NCI-H128 (cell line): ENCODE data around the gene SLC2A5.
"Not testable (repeated sequence)": the region's sequence is repeated elsewhere in the genome, so short reads cannot be mapped to it uniquely, and the experiment has no call there.

ENCODE experiments used
- DNase-seq: peaks from one replicate; lab custom pipeline; 2025; ENCODE audit not compliant: unreplicated experiment; lab: John Stamatoyannopoulos, UW

The SLC2A5 gene, protein sequence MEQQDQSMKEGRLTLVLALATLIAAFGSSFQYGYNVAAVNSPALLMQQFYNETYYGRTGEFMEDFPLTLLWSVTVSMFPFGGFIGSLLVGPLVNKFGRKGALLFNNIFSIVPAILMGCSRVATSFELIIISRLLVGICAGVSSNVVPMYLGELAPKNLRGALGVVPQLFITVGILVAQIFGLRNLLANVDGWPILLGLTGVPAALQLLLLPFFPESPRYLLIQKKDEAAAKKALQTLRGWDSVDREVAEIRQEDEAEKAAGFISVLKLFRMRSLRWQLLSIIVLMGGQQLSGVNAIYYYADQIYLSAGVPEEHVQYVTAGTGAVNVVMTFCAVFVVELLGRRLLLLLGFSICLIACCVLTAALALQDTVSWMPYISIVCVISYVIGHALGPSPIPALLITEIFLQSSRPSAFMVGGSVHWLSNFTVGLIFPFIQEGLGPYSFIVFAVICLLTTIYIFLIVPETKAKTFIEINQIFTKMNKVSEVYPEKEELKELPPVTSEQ

DNA sequence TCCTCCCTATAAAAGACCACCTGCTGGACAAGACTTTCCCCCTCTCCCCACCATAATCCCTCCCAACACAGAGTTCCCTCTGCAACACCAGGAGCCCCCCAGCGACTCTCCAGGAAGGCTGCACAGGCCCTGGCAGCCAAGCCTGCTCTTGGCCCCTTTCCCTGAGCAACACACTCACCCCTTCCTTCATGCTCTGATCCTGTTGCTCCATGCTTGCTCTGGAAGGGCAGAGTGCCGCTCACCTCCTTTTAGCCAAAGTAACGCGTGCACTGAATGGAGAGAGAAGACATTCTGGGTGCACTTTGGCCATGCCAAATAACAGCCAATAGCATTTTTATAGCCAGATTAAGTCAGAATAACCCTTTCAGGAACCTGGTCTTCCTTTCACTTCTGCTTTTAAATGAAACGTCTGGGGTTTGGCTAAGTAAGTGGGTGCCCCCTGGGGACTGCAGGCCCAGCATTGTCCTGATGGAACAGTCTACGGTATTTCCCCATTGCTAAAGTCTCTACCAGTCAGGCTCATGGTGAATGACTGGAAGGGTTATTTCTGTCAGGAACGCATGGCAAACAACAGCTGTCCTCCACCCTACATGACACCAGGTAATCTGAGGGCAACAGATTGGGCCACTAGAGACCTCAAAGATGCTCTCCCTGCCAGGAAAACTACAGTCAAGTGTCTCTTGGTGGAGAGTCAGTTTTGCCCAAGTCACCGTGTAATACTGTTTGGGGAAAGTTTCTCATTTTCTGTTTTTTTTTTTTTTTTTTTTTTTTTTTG, at the start of gene SLC2A5:
Gene SLC2A5 (minus strand): TSS at position 310 of the 775 bp plus-strand sequence. CDS start 99 bp downstream, at position 211.
- no peak for DNase-seq

DNA sequence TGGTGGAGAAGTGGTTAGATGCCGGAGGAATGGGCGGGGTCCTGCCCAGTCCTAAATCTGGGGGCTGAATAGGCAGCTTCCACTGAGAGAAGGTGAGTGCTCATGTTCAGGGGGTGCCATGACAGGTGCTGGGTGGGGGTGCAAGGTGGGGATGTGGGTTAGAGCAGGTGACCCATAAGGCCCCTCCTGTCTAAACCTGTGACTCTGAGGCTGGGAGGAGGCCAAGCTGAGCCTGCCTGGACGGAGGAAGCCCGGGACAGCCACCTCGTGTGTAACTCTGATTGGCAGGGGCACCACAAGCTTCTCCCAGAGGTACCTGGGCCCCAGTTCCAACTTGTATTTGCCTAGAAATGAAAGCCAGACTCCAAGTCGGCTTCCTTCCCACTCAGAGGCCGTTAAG, 48.8 kb upstream of the SLC2A5 start:
- no peak for DNase-seq

- no peak for DNase-seq
Measured at GRCh38 chr1:9115351-9116205, 46.1 kb upstream of the SLC2A5 start.

- no peak for DNase-seq
Measured at GRCh38 chr1:9112961-9113880, 43.8 kb upstream of the SLC2A5 start.

- DNase-seq, result no peak
Measured at GRCh38 chr1:9111957-9112356, 42.5 kb upstream of the SLC2A5 start.

GRCh38 chr1:9111357-9111691, 41.9 kb upstream of the SLC2A5 start:
- DNase-seq, result no peak

- DNase-seq, result peak; percentile 70
Measured at GRCh38 chr1:9110669-9111356, 41.4 kb upstream of the SLC2A5 start.

DNA sequence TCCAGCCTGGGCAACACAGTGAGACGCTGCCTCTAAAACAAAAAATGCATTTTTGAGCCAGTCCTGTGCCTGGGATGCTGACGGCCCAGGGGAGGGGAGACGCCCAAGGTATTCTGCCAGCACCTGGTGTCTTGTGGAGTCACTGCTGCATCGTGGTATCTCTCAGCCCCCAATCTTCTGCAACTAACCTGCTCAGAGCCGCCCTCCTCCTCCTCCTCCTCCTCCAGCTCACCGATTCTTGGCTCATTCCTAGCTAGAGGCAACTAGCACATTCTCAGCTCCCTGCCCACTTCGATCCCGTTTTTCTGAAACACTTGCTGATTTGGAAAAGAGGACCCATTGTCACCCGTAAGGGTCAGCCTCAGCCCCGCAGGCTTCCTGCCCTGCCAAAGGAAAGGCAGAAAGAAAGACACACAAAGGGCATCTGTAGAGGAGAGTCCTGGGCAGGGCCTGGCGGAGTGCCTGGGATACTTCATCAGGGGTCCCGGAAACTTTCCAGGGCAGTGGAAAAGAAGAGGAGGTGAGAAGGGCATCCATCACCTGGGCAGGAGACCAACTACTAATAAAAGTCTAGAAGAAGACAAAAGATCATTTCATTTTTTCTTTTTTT, 38.7 kb upstream of the SLC2A5 start:
- no peak for DNase-seq

DNA sequence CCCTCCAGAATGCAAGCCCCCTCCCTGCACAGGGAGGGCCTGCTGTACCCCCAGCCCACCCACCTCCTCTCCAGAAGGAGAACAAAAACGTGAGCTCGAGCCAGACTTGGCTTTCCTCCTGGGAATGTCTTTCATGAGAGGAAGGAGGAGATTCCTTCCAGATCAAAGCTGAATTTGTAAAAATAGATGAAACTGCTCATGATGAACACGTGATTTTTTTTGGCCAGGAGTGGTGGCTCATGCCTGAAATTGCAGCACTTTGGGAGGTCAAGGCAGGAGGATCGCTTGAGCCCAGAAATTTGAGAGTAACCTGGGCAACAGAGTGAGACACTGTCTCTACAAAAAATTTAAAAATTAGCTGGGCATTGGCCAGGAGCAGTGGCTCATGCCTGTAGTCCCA, 37.7 kb upstream of the SLC2A5 start:
- no peak for DNase-seq

DNA sequence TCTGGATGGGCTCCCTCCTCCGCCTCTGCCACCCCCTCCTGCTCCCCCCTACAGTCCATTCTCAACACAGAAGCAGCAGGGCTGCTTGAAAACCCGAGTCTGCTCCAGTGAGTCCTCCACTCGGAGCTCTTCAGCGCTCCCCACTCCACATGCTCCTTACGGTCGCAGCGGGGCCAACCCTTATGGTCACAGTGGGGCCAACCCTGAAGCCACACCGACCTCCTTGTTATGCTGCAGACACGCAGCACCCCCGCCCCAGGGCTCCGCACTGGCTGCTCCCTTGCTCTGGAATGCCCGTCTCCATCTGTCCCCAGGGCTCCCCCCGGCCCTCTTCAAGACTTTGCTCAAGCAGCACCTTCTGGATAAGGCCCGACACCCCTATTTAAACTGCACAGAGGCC, 36.9 kb upstream of the SLC2A5 start:
- no peak for DNase-seq

DNA sequence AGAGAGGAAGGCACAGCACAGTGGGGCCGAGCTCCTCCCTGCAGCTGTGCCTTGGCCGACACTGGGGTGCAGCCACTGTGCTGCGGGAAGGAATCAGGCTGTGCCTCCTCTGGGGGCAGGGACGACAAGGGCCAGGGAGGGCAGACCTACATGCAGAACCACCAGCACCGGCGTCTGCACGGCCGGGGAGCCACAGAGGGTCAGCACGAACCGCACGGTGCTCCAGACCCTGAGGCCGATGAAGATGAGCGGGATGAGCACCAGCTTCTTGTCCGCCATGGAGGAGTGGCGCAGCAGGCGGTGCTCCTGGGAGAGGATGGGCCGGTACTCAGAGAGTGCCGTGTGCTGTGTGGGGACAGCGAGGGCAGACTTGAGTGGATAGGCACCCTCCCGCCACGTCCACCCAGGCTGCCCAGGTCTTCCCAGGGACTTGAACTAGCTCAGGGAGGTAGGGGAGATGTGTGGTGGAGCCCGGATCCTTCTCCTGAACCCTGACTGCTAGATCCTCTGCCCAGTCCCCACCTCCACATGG, 36.0 kb upstream of the SLC2A5 start:
- DNase-seq, result no peak

DNA sequence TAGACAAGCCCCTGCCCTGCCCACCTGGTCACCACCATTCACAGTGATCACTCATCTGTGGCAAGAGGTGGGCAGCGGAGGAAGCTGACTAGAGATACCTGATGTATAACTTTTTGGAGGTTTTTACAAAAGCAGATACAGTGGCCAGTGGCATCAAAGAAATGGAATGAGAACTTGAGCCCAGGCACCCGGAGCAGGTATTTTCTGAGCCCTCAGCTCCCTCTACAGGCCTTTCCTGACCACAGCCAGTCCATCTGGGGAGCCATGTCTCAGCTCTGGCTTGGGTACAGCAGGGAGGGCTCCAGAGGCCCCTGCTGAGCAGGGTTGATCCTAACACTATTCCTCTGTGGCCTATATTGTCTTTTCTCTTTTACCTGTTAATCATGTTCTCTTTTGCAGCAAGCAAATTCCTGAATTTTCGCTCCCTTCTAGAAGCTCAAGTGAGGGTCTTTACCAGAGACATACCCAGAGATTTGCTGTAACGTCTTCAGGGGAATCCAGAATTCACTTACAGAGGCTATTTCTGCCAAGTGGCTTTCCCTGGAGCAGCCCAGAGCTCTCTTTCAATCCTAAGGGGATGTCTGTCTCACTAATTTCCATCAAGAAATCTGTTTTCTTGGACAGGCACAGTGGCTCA, 32.2 kb upstream of the SLC2A5 start:
- peak; percentile 10 for DNase-seq

GRCh38 chr1:9100471-9101043, 31.1 kb upstream of the SLC2A5 start:
- no peak for DNase-seq

GRCh38 chr1:9099555-9099954, 30.1 kb upstream of the SLC2A5 start:
- DNase-seq, result no peak

GRCh38 chr1:9097947-9098705, 28.7 kb upstream of the SLC2A5 start:
- DNase-seq, result no peak

- no peak for DNase-seq
Measured at GRCh38 chr1:9095818-9096217, 26.4 kb upstream of the SLC2A5 start.

DNA sequence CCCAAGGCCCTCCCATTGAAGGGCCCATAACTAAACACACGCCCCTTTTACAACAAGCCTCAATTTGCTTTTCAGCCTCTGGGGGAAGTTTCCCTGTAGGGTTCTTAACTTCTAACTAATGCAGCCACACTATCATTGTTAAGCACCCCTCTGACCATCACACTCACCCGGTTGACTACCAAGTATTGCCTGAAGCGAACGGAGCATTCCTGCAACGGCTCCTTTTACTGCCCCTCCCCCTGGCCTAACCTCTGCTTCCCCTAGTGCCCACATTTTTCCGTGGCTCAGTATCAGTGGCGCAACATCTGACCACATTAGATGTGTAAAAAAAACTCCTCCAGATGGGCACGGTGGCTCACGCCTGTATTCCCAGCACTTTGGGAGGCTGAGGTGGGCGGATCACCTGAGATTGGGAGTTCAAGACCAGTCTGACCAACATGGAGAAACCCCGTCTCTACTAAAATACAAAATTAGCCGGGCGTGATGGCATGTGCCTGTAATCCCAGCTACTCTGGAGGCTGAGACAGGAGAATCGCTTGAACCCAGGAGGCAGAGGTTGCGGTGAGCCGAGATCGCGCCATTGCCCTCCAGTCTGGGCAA, 24.7 kb upstream of the SLC2A5 start:
- DNase-seq, result not testable (repeated sequence)
